WTC11 (cell line): ENCODE results near the gene KLK14. TPM values are rescaled to one million over a fixed set of nuclear protein-coding genes. Genes with fewer than 3 reads are reported as not detected.

Experiments used
- ATAC-seq: fragments of 200-7000 bp; cut with Tn5 transposase; 2 replicates; pipeline ENCODE4 v1.10.0; 2021; ENCODE audit warnings: mild to moderate bottlenecking, moderate library complexity
- CTCF ChIA-PET: fragments of 300-600 bp; sonication (Branson Sonifier 250); formaldehyde crosslinking; loops from one replicate; lab custom pipeline; 2021; ENCODE audit warnings: antibody characterized with exemption; lab: Charles Lee
- POLR2A ChIA-PET: fragments of 350-600 bp; sonication (Branson Sonifier 250); formaldehyde crosslinking; loops from one replicate; lab custom pipeline; 2021; ENCODE audit warnings: antibody characterized with exemption; lab: Charles Lee
- DNase-seq: peaks from one replicate; pipeline ENCODE4 v3.0.0; 2021; ENCODE audit warnings: low spot score
- H3K27ac Mint-ChIP-seq: 2 replicates; pipeline ENCODE4 v1.8.0; 2021; ENCODE audit warnings: mixed read lengths
- H3K27me3 Mint-ChIP-seq: 2 replicates; pipeline ENCODE4 v1.8.0; 2021; ENCODE audit warnings: low read depth, mild to moderate bottlenecking, moderate library complexity, mixed read lengths
- H3K36me3 Mint-ChIP-seq: 2 replicates; pipeline ENCODE4 v1.8.0; 2021; ENCODE audit warnings: mixed read lengths
- H3K4me1 Mint-ChIP-seq: 2 replicates; pipeline ENCODE4 v1.8.0; 2022; ENCODE audit warnings: mixed read lengths
- H3K4me3 Mint-ChIP-seq: 2 replicates; pipeline ENCODE4 v1.8.0; 2021; ENCODE audit warnings: mild to moderate bottlenecking, moderate library complexity, mixed read lengths
- H3K9me3 Mint-ChIP-seq: 2 replicates; pipeline ENCODE4 v1.8.0; 2021; ENCODE audit warnings: mixed read lengths
- CREM ChIP-seq: sonication (generic); formaldehyde crosslinking; IDR thresholded peaks from 2 replicates; pipeline ENCODE4 v1.8.1; 2022; ENCODE audit warnings: mild to moderate bottlenecking, missing genetic modification reagents, moderate library complexity
- ELF4 ChIP-seq: sonication (generic); formaldehyde crosslinking; IDR thresholded peaks from 2 replicates; pipeline ENCODE4 v1.8.1; 2022; ENCODE audit warnings: low read depth, mild to moderate bottlenecking, moderate library complexity, missing genetic modification reagents
- ETV6 ChIP-seq: sonication (generic); formaldehyde crosslinking; IDR thresholded peaks from 2 replicates; pipeline ENCODE4 v1.8.1; 2022; ENCODE audit warnings: mild to moderate bottlenecking, missing genetic modification reagents
- IRF2 ChIP-seq: sonication (generic); formaldehyde crosslinking; IDR thresholded peaks from 2 replicates; pipeline ENCODE4 v1.8.0; 2022; ENCODE audit warnings: low read depth, missing genetic modification reagents, borderline replicate concordance
- KAT7 ChIP-seq: sonication (generic); formaldehyde crosslinking; IDR thresholded peaks from 2 replicates; pipeline ENCODE4 v1.8.1; 2023; ENCODE audit warnings: missing genetic modification reagents, mild to moderate bottlenecking, borderline replicate concordance
- PRRX2 ChIP-seq: fragments of 250-450 bp; sonication (Bioruptor Pico); IDR thresholded peaks from 2 replicates; pipeline ENCODE4 v1.8.0; 2021; ENCODE audit warnings: mild to moderate bottlenecking
- SMAD4 ChIP-seq: sonication (generic); formaldehyde crosslinking; IDR thresholded peaks from 2 replicates; pipeline ENCODE4 v1.8.0; 2022; ENCODE audit warnings: mild to moderate bottlenecking, missing genetic modification reagents
- TCF7 ChIP-seq: sonication (generic); formaldehyde crosslinking; IDR thresholded peaks from 2 replicates; pipeline ENCODE4 v1.8.0; 2022; ENCODE audit warnings: mild to moderate bottlenecking, low read depth, missing genetic modification reagents, moderate library complexity
- ZBTB21 ChIP-seq: sonication (generic); formaldehyde crosslinking; IDR thresholded peaks from 2 replicates; pipeline ENCODE4 v1.8.1; 2023; ENCODE audit warnings: mild to moderate bottlenecking, missing genetic modification reagents, borderline replicate concordance
- ZNF263 ChIP-seq: sonication (generic); formaldehyde crosslinking; IDR thresholded peaks from 2 replicates; pipeline ENCODE4 v1.8.1; 2022; ENCODE audit warnings: low read depth, mild to moderate bottlenecking, moderate library complexity, missing genetic modification reagents
- ZNF317 ChIP-seq: sonication (generic); formaldehyde crosslinking; IDR thresholded peaks from 2 replicates; pipeline ENCODE4 v1.8.1; 2023; ENCODE audit warnings: low read depth, mild to moderate bottlenecking, moderate library complexity, missing genetic modification reagents, borderline replicate concordance
- total RNA-seq: library from RNA; stranded (reverse); gene quantifications from 3 replicates; pipeline ENCODE4 v1.2.3, GENCODE V29; 2021
- TF ChIP-seq, protein P1 (sequence below): sonication (generic); formaldehyde crosslinking; IDR thresholded peaks from 2 replicates; pipeline ENCODE4 v1.8.1; 2023; ENCODE audit warnings: mild to moderate bottlenecking, missing genetic modification reagents
- TF ChIP-seq, protein P2 (sequence below): fragments of 200-600 bp; IDR thresholded peaks from 2 replicates; pipeline ENCODE4 v1.8.0; 2022; ENCODE audit warnings: antibody characterized with exemption
- TF ChIP-seq, protein P3 (sequence below): fragments of 250-450 bp; sonication (Bioruptor Pico); IDR thresholded peaks from 2 replicates; pipeline ENCODE4 v1.9.0; 2021; ENCODE audit warnings: mild to moderate bottlenecking
- TF ChIP-seq, protein P4 (sequence below): sonication (generic); formaldehyde crosslinking; IDR thresholded peaks from 2 replicates; pipeline ENCODE4 v1.8.0; 2022; ENCODE audit warnings: mild to moderate bottlenecking, missing genetic modification reagents
- TF ChIP-seq, protein P5 (sequence below): fragments of 250-450 bp; sonication (Bioruptor Pico); IDR thresholded peaks from 2 replicates; pipeline ENCODE4 v1.9.0; 2021; ENCODE audit warnings: mild to moderate bottlenecking, borderline replicate concordance
- TF ChIP-seq, protein P6 (sequence below): sonication (generic); formaldehyde crosslinking; IDR thresholded peaks from 2 replicates; pipeline ENCODE4 v1.8.1; 2022; ENCODE audit warnings: mild to moderate bottlenecking, moderate library complexity, missing genetic modification reagents
- TF ChIP-seq, protein P7 (sequence below): fragments of 250-450 bp; sonication (Bioruptor Pico); IDR thresholded peaks from 2 replicates; pipeline ENCODE4 v1.8.0; 2021; ENCODE audit warnings: mild to moderate bottlenecking
- TF ChIP-seq, protein P8 (sequence below): sonication (generic); formaldehyde crosslinking; IDR thresholded peaks from 2 replicates; pipeline ENCODE4 v1.8.1; 2022; ENCODE audit warnings: missing genetic modification reagents, borderline replicate concordance

Gene KLK14
- total RNA-seq, 1 experiment from 2014 or later, result 1.1 TPM

DNA sequence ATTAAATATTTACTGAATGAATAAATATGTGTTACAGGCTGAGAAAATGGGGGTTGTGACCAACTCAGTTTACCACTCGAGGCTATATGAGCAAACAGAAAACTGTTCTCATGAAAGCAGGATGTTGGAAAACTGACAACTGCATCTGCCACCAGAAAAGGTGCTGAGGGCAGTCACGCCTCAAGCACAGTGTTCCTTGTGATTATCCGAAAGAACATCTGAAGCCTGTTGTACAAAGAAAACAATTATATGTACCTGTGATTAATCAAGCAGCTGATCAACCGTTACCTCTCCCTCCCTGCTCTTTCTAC is 11.6 kb downstream of the KLK14 start:
- no peak for DNase-seq
- ChIA-PET CTCF (no interaction called here), POLR2A (no interaction called here)
- Mint-ChIP-seq H3K4me1 (peaks cover 2% of the 10 kb centered on the region), H3K27me3 (peaks cover 11% of the 10 kb centered on the region), H3K27ac (no peak overlapping the region), H3K9me3 (peaks cover 23% of the 10 kb centered on the region), H3K36me3 (peaks cover 10% of the 10 kb centered on the region), H3K4me3 (no peak overlapping the region)
- ATAC-seq, result no peak
- TF ChIP-seq SMAD4 (no peak), IRF2 (CRISPR knock-in tag) (no peak), ZNF317 (CRISPR knock-in tag) (no peak), ELF4 (CRISPR knock-in tag) (no peak), PRRX2 (CRISPR knock-in tag) (no peak), CREM (CRISPR knock-in tag) (no peak), TCF7 (CRISPR knock-in tag) (no peak), ETV6 (CRISPR knock-in tag) (no peak), ZBTB21 (CRISPR knock-in tag) (no peak), ZNF263 (CRISPR knock-in tag) (no peak), KAT7 (CRISPR knock-in tag) (no peak)
- TF ChIP-seq, protein P1, sequence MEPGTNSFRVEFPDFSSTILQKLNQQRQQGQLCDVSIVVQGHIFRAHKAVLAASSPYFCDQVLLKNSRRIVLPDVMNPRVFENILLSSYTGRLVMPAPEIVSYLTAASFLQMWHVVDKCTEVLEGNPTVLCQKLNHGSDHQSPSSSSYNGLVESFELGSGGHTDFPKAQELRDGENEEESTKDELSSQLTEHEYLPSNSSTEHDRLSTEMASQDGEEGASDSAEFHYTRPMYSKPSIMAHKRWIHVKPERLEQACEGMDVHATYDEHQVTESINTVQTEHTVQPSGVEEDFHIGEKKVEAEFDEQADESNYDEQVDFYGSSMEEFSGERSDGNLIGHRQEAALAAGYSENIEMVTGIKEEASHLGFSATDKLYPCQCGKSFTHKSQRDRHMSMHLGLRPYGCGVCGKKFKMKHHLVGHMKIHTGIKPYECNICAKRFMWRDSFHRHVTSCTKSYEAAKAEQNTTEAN (CRISPR knock-in tag), result no peak
- TF ChIP-seq, protein P2, sequence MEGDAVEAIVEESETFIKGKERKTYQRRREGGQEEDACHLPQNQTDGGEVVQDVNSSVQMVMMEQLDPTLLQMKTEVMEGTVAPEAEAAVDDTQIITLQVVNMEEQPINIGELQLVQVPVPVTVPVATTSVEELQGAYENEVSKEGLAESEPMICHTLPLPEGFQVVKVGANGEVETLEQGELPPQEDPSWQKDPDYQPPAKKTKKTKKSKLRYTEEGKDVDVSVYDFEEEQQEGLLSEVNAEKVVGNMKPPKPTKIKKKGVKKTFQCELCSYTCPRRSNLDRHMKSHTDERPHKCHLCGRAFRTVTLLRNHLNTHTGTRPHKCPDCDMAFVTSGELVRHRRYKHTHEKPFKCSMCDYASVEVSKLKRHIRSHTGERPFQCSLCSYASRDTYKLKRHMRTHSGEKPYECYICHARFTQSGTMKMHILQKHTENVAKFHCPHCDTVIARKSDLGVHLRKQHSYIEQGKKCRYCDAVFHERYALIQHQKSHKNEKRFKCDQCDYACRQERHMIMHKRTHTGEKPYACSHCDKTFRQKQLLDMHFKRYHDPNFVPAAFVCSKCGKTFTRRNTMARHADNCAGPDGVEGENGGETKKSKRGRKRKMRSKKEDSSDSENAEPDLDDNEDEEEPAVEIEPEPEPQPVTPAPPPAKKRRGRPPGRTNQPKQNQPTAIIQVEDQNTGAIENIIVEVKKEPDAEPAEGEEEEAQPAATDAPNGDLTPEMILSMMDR, result no peak
- TF ChIP-seq, protein P3, sequence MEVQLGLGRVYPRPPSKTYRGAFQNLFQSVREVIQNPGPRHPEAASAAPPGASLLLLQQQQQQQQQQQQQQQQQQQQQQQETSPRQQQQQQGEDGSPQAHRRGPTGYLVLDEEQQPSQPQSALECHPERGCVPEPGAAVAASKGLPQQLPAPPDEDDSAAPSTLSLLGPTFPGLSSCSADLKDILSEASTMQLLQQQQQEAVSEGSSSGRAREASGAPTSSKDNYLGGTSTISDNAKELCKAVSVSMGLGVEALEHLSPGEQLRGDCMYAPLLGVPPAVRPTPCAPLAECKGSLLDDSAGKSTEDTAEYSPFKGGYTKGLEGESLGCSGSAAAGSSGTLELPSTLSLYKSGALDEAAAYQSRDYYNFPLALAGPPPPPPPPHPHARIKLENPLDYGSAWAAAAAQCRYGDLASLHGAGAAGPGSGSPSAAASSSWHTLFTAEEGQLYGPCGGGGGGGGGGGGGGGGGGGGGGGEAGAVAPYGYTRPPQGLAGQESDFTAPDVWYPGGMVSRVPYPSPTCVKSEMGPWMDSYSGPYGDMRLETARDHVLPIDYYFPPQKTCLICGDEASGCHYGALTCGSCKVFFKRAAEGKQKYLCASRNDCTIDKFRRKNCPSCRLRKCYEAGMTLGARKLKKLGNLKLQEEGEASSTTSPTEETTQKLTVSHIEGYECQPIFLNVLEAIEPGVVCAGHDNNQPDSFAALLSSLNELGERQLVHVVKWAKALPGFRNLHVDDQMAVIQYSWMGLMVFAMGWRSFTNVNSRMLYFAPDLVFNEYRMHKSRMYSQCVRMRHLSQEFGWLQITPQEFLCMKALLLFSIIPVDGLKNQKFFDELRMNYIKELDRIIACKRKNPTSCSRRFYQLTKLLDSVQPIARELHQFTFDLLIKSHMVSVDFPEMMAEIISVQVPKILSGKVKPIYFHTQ (CRISPR knock-in tag), result no peak
- TF ChIP-seq, protein P4, sequence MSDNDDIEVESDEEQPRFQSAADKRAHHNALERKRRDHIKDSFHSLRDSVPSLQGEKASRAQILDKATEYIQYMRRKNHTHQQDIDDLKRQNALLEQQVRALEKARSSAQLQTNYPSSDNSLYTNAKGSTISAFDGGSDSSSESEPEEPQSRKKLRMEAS, result no peak
- TF ChIP-seq, protein P5, sequence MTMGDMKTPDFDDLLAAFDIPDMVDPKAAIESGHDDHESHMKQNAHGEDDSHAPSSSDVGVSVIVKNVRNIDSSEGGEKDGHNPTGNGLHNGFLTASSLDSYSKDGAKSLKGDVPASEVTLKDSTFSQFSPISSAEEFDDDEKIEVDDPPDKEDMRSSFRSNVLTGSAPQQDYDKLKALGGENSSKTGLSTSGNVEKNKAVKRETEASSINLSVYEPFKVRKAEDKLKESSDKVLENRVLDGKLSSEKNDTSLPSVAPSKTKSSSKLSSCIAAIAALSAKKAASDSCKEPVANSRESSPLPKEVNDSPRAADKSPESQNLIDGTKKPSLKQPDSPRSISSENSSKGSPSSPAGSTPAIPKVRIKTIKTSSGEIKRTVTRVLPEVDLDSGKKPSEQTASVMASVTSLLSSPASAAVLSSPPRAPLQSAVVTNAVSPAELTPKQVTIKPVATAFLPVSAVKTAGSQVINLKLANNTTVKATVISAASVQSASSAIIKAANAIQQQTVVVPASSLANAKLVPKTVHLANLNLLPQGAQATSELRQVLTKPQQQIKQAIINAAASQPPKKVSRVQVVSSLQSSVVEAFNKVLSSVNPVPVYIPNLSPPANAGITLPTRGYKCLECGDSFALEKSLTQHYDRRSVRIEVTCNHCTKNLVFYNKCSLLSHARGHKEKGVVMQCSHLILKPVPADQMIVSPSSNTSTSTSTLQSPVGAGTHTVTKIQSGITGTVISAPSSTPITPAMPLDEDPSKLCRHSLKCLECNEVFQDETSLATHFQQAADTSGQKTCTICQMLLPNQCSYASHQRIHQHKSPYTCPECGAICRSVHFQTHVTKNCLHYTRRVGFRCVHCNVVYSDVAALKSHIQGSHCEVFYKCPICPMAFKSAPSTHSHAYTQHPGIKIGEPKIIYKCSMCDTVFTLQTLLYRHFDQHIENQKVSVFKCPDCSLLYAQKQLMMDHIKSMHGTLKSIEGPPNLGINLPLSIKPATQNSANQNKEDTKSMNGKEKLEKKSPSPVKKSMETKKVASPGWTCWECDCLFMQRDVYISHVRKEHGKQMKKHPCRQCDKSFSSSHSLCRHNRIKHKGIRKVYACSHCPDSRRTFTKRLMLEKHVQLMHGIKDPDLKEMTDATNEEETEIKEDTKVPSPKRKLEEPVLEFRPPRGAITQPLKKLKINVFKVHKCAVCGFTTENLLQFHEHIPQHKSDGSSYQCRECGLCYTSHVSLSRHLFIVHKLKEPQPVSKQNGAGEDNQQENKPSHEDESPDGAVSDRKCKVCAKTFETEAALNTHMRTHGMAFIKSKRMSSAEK (CRISPR knock-in tag), result no peak
- TF ChIP-seq, protein P6, sequence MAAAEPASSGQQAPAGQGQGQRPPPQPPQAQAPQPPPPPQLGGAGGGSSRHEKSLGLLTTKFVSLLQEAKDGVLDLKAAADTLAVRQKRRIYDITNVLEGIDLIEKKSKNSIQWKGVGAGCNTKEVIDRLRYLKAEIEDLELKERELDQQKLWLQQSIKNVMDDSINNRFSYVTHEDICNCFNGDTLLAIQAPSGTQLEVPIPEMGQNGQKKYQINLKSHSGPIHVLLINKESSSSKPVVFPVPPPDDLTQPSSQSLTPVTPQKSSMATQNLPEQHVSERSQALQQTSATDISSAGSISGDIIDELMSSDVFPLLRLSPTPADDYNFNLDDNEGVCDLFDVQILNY (CRISPR knock-in tag), result no peak
- TF ChIP-seq, protein P7, sequence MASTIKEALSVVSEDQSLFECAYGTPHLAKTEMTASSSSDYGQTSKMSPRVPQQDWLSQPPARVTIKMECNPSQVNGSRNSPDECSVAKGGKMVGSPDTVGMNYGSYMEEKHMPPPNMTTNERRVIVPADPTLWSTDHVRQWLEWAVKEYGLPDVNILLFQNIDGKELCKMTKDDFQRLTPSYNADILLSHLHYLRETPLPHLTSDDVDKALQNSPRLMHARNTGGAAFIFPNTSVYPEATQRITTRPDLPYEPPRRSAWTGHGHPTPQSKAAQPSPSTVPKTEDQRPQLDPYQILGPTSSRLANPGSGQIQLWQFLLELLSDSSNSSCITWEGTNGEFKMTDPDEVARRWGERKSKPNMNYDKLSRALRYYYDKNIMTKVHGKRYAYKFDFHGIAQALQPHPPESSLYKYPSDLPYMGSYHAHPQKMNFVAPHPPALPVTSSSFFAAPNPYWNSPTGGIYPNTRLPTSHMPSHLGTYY (CRISPR knock-in tag), result no peak
- TF ChIP-seq, protein P8, sequence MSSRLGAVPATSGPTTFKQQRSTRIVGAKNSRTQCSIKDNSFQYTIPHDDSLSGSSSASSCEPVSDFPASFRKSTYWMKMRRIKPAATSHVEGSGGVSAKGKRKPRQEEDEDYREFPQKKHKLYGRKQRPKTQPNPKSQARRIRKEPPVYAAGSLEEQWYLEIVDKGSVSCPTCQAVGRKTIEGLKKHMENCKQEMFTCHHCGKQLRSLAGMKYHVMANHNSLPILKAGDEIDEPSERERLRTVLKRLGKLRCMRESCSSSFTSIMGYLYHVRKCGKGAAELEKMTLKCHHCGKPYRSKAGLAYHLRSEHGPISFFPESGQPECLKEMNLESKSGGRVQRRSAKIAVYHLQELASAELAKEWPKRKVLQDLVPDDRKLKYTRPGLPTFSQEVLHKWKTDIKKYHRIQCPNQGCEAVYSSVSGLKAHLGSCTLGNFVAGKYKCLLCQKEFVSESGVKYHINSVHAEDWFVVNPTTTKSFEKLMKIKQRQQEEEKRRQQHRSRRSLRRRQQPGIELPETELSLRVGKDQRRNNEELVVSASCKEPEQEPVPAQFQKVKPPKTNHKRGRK (CRISPR knock-in tag), result no peak
